Limb (tissue), 2 donors: ENCODE results near the gene GBA2.

Experiments used
- DNase-seq, 2 donors: peaks; one replicate each; pipeline ENCODE4 v3.0.0-alpha.2; 2016; ENCODE audit errors: extremely low spot score in 2 of 2

Gene GBA2

DNA sequence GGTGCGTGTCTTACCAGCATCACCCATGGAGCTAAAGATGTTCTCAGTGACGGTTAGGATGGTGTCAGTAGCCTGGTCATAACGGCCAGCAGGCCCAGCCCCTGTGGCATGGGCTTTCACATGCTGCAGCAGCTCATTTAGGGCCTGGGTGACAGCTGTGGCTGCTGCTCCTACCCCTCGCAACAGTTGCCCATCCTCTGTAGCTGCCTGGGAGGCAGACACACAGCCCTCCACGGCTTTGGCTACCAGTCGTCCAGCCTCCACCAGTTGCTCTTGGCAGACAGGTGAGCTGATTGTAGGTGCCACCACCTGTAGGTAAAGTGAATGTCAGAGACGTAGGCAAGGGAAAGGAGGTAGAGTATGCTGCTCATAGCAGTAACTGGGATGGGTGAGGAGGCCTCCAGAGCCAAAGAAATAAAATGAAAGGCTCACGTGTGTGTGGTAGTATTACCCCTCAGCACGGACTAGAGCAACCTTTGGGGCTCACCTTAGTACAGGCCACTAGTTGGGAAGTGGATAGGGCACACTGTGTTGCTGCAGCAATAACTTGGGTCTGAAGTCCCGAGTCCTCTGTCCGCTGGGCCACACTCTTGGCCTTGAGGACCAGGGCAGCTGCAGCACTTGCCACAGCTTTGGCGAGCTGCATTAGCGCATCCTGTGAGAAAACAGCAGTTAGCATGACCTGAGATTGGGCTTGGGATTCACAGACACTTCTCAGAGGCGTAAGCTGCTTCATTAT, 31.7 kb downstream of the GBA2 start:
- DNase-seq: no peak

DNA sequence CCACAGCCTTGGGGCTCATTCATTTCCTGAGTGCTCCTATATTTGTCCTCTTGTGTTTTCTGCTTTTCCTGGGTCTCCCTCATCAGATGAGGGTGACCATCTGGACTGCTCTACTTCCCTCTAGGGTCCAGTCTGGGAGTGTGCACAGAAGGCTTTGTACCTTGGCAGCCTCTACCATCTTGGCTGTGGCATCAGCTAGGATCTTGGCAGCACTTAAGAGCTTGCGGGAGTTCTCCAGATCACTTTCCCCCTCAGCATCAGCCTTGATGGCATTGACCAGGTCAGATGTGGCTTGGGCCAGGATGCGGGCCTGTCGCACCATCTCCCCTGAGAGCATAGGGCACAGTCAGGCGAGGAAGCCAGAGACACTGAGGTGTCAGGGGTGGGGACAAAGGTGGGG, 32.8 kb downstream of the GBA2 start:
- no peak for DNase-seq

DNA sequence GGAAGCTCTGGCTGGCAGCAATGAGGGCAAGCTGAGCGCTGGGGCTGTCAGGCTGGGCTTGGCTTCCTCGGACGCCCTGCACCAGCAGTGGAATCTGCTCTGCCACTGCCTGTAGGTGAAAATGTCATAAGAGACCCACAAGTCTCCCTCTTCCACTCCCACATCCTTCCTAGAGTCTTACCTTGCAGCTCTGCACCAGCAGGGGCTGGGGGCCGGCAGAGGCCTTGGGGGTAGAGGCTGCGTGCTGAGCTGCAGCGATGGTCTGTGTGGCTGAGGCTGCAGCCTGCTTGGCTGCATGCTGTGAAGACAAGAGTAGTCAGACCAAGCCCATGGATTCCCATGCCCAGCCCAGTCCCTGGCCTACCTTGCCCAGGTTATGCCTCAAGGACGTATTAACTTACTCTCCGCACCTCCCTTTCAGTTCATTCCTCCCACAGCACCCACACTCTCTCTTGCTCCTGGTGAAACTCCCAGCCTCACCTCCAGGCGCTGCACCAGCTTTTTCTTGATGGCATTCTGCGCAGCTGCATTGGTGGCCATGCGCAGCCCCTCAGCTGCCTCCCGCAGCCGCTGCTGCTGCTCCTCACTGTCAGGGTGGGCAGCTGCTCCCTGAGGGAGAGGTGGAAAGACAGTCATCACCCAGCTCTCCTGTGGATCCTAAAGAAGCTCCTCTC, 34.3 kb downstream of the GBA2 start:
- DNase-seq: no peak

DNA sequence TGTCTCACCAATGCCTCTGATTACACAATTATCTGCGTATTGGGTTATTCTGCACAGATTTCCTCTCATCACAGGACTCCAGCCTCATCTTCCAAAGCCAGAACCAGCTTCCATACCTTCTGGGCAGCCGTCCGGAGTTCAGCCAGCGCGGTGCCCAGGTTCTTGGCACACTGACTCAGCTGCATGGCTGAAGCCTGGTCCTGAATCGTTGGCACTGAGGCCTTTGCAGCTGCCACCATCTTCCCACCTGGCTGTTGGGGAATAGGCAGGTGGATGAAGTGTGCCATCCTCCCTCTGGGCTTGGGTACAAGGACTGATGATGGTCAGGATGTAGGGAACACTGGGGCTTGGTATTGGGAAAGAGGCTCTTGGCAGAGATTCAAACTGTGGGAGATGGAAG, 34.9 kb downstream of the GBA2 start:
- DNase-seq: no peak

DNA sequence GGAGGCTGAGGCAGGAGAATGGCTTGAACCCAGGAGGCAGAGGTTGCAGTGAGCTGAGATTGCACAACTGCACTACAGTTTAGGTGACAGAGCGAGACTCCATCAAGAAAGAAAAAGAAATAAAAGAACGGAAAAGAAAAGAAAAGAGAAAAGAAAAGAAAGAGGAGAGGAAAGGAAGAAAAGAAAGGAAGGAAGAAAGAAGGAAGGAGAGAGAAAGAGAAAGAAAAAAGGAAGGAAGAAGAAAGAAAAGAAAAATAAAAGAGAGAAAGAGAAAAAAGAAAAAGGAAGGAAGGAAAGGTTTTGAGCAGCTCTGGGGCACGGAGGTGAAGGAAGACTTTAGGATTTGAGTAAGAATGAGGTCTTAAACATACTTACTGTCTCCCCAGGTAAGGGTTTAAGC, 35.5 kb downstream of the GBA2 start:
- no peak for DNase-seq

DNA sequence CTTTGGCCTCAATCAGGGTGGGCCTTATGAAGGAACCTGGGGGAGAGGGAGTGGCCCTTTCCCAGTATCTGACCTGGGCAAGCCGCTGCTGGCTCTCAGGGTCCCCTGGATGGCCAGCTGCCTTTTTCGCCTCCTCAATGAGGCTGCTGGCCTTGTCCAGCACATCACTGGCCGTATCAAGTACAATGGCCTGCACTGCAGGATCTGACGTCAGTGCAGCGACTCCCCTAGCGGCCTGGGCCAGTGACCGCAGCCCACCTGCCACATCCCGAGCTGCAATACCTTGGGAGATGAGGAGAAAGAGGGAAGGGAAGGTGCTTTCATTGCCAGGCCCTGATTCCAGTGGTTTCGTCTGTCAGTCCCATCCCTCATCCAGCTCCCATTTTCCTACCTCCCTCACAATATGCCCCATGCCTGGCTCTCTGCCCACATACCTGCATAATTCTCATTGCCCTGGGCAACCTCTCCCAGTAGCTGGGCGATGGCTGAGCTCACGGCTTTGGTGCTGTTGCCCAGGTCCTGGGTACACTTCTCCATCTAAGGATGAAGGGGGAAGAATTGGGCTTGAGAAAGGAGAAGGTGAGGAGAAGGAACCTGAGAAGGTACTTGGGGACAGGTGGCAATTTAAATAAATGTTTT, 36.1 kb downstream of the GBA2 start:
- DNase-seq: no peak

DNA sequence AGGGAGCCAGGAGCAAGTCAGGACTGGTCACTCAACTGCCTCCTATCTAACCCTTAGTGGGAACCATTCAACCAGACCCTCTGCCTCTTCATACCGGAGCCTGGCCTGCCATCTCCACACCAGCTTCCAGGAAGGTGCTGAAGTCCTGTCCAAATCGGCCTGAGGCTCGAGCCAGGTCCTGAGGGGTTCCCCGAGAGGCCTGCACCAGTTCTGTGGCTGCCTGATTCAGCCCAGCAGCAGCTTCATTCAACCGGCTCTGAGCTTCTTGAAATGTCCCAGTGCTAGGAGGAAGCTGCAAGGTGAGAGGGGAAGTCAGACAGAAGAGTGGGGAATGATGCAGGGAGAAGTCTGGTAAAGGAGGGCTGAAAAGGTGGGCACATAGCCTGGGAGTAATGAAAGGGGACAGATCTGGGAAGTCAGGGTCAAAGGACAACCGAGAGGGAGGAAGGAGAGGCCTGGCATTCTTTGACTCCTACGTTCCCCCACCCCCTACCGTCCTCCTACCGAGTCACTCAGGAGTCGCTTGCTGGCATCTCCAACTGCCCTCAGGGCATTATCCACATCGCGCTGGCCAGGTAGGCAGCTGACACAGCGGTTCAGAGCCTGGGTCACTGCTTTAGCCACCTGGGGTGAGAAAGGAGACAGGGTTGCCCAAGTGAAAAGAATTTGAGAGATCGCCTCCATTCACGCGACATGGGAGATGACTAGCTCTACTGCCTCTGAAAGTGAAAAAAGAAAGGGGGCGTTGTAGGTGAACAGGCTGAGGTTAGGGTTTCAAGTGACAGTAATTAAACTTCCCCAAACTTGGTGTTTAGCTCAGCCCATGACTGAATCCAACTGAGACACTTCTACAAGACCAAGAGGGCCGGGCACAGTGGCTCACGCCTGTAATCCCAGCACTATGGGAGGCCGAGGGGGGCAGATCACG, 37.3 kb downstream of the GBA2 start:
- no peak for DNase-seq

DNA sequence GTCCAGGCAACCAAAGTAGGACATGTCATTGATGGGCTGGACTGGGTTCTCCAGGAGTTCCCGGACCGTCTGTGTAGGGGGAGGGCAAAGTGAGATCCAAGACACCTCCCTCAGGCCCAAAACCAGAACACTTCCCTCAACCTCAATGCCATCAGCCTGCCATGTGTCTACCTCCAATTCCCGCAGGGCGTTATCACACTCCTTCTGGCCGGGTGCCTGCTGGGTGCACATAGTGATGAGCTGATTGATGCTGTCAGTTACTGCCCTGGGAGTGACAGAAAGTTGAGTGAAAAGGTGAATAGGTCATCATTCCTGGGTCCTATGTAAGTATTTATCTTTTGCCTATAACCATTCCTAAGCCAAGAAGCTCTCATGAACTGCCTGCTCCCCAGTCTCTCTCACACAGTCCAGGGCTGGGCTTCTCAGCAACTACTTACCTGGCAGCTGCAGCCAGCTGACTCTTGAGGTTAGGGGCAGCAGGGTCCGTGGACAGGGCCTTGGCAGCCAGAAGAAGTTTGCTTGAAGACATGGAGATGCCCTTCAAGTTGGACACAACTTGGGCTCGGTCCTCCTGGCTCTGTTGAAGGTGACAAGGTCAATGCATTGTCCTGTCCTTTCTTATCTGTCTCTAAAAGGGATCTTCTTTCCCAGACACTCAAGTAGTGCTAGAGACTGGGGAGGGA, 38.1 kb downstream of the GBA2 start:
- DNase-seq: no peak

DNA sequence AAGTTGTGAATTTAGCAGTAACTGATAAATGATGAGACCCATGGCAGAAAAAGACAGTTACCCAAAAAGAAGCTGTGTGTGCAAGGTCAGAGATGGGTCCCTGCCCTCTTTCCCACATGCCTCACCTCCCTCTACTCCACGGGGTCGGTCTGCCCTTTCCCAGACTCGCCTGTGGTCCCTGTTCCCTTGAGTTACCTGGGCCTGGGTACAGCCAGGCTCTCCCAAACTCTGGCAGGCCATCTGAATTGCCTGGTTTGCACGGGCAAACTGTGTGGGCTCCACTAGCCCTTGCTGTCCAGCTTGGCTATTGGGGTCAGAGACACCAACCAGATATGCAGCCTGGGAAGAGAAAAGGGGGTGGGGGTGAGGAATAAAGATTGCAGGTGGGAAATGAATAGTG, 40.9 kb downstream of the GBA2 start:
- DNase-seq: no peak

DNA sequence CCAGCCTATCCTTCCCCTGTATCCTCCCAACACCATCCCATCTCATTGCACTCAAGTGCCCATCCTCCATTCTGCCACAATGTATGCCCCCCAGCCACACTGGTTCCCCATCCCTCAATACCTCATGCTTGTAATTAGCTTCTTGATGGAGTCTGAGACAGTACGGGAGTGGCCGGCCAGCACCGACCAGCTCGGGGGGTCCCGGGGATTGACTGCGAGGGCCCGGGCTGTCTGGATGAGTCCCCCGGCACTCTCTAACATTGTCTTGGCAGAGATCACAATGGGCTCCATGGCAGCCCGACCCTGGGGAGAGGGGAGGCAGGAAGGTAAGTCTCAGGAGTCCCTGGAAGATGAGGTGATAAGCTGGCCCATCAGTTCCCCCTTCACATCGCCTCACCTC, 42.1 kb downstream of the GBA2 start:
- no peak for DNase-seq

DNA sequence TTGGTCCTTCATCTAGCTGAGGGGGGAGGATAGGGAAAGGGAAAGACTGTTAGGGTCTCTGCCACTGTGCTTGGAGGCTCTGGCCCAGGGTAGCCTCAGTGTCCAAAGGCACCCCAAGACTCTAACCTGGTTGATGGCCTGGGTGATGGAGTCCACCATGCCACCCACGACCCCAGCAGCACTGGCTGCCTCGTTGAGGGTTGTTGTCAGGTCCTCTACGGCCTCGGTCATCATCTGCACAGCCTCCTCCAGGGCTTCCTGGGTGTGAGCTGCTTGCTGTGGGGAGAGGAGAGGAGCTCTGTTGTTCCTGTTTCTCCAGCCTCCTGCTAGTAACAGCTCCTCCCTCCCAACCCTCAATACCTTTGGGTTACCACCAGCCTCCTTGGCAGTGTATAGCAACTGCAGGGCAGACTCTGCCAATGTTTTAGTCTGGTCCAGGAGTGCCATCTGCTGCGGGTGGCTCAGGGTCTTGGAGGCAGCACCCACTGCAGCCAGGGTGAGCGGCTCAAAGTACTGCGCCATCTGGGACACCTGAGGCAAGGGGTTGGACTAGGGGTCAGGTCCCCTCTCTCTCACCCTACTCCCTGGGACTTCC, 43.1 kb downstream of the GBA2 start:
- DNase-seq: no peak

DNA sequence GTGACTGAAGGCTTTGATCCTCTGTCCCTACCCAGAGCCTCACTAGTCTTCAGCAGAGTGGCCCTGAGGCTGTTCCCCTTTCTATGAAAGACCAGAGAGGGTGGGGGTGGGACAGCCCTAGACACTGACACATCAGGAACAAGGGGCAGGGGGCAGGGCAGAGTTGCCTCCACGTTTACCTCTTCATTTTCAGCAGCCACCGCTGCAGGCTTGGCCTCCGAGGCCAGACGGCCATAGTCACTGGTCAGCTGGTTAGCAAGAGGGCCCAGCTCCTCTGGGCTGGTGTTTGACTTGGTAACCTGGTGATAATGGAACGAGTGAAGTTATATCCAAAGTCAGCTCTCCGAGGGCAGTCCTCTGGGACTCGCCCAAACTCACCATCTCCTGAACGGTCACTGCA, 43.7 kb downstream of the GBA2 start:
- no peak for DNase-seq

DNA sequence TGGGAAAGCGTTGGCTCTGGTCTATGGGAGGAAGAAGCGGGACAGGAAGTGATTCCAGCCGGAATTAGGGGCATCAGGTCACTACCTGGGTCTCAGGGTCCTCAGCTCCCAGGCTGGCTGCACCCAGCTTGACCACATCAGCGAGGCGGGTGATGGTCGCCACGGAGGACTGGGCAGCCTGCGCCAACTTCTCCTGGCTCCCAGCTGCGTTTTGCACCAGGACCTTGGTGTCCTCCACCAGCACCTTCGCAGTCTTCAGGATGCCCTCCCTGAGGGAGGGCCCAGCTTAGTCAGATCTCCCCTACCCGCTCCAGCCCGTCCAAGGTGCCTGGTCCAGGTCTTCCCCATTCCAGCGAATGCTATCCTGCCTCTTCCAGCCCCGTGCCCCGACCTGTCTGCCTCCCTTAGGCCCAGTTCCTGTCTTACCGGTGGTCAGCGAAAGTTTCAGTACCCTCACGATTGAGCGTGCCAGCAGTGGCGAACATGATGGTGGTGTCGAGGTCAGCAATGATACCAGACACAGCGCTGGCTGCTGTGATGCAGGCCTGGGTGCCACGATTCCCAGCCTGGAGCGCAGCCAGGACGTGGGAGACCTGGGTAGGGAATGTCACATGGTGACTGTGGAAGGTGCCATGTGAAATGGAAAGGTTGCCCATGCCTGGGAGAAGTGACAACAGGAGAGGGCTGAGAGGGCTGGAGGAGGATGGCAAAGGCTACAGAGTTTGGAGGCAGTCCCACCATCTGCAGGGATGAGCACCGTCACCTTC, 44.9 kb downstream of the GBA2 start:
- no peak for DNase-seq

DNA sequence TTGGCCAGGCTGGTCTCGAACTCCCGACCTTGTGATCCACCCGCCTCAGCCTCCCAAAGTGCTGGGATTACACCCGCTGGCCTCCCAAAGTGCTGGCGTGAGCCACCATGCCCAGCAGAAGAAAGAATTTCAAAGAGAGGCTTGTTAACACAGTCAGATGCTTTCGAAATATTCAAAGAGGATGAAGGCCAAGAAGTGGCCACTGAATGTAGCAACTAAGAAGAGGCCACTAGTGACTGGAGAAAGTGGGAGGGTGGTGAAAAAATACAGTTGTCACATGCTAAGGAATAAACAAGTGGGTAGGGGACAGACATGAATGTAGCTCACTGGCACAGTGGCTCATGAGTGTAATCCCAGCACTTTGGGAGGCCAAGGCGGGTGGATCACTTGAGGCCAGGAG, 46.3 kb downstream of the GBA2 start:
- DNase-seq: no peak

DNA sequence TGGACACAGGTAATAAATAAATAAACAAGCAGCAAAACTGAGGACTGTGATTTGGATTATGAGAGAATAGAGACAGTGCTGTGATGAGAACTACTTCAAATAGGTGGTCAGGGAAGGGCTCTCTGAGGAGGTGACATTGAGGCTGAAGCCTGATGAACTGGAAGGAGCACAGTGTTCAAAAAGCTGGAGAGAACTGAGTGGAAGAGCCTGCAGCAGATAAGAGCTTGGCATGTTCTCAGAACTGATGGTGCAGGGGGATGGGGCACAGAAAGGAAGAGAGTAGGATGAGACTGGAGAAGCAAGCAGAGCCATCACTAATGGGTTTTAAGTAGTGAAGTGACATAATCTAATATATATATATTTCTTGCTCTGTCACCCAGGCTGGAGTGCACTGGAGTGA, 48.1 kb downstream of the GBA2 start:
- DNase-seq: no peak

DNA sequence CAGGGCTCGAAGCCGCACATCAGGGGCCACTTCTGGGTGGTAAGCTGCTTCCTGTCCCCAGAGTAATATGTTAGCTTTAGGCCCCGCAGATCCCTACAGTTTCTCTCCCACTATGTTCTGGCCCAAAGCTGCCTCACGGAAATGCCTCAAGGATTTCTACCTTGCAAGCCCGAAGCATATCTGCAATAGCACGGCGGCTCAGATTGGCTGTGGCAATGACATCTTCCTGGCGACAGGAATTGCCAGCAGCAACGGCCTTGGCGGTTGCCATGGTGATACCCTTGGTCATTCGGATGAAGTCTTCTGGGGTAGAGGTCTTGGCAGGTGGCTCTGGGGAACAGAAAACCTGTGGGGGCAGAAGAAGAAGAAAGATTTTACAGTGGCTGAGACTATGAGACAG, 49.0 kb downstream of the GBA2 start:
- DNase-seq: no peak

DNA sequence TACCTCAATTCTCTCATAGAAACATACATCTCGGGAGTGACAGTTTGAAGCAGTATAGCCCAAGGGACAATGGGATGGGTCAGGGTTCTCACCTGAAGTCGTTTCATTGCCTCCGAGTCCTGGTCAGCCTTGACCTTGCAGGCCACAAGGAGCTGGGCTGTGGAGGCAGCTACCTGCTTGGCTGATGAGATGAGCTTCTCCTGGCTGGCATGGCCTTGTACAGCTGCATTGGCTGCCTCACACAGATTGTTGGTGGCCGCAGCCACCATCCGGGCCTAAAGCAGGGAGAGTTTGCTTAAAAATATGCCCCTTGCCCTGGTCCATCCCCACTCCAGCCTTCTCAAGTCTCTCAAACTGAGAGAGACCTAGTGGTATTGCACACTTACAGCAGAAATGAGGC, 50.8 kb downstream of the GBA2 start:
- no peak for DNase-seq

DNA sequence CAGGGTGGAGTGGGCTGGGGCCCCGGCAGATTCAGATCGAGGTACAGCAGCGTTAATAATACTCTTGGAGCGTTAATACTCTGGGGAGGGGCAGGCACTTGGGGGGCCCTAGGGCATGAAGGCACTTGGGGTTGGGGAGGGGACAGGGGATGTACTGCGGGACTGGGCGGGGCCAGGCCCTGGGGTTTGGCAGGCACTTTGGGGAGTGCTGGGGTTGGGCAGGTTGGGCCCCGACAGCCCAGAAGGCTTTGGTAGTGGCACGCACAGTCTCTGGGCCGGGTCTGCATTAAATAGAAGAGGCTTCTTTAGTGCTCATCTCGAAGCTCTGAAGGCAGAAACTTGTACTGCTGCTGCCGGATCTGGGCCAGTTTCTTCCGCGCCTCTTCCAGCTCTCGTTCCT, 51.5 kb downstream of the GBA2 start:
- DNase-seq: no peak

DNA sequence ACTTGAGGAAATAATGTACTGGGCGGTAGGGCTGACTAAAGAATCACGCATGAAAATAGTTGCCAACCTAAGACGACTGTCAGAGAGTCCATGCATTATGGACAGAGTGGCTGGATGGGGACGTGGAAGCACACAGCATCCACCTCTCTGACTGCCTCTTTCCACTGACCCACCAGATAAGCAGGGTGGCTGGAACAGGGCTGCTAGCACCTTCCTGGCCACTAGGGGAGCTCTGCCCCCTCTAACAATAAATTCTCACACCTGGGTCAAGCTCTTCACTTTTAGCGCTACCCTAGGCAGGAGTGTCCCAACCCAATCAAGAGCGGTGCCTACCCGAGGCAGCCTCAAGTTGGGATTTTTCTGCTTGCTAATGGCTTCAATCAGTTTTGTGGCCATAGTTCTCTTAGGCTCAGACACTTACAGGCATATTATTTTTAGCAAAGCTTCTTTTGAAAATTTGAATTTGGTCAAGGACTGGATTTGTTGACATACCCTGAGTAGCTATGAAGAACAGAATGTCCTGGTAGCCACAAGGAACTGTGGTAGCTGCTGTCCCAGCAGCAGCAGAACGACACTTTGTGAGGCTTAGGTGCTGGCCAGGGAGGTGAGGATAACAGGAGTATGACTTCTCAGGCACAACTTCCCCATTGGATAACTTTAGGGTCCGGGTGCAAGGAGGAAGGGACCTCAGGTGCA, 52.4 kb downstream of the GBA2 start:
- DNase-seq: peak; percentile 45 to 58
